Cardiac septum (tissue), 1 donor: ENCODE results near the gene NPHP4. TPM values are rescaled to one million over a fixed set of nuclear protein-coding genes. Genes with fewer than 3 reads are reported as not detected.

ENCODE experiments used
- DNase-seq: peaks from one replicate; pipeline ENCODE4 v3.0.0-alpha.2; 2020; ENCODE audit warnings: low spot score
- intact Hi-C: fragments of 100-400 bp; cut with DNase I; formaldehyde crosslinking; loops from one replicate; pipeline ENCODE4 v1.14.0; 2022
- long read RNA-seq: library from polyadenylated mRNA; unstranded; transcript quantifications from one replicate; pipeline ENCODE4 v2.0.0, GENCODE V29; 2021
- total RNA-seq: library from RNA; stranded (reverse); fragmentation: NEBNext Ultra II Directional; extraction: Animal tissue kit (Norgen Biotek cat#: 25700); gene quantifications from one replicate; pipeline ENCODE4 v1.2.1, GENCODE V29; 2021
- donor health status: DM: no; HTN: no; CAD: no.

NPHP4 gene
- total RNA-seq: 6.6 TPM
- long read RNA-seq, partial matches to known transcripts: 6 of 11 reads
- long read RNA-seq, other reads (novel, unspliced or antisense): 5 of 11 reads

GRCh38 chr1:5992026-5992813, at the start of gene NPHP4:
Gene NPHP4 (minus strand): TSS chr1:5992425. CDS start chr1:5986289, 6,136 bp downstream.
- intact Hi-C loops: no loop called here
- peak; percentile 100 for DNase-seq

DNA sequence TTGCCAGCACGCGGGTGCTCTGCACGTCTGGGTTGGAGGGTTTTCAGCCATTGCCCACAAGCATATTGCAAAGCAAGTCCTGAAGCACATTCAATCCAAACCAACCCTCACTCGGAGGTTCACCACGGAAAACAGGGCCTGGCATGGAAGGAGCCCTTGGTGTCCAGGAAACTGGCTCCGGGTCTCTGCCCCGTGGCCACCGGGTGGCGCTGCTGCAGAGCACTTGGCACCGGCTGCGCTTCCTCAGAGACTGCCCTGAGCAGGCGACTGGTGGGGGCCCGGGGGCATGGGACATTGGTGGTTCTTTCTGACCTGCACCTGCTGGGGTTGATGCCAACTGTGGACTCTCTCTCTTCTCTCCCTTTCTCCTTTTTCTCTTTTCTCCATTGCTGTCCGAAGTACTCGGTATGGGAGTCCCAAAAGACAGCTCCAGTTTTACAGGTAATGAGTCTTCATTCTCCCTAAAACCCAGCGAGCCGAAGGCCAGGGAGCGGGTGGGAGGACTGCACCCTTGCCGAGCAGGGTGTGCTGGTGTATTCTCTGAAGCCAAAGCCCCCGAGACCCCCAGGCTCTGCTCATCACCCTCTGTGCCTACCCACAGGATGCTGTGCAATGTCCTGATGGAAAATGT, 49.3 kb upstream of the NPHP4 start:
- DNase-seq: no peak
- intact Hi-C loops: no loop called here

GRCh38 chr1:6040861-6041415, 48.7 kb upstream of the NPHP4 start:
- intact Hi-C loops: no loop called here
- DNase-seq: no peak

- DNase-seq: no peak
- intact Hi-C loops: no loop called here
Observed at GRCh38 chr1:6040444-6040843, 48.2 kb upstream of the NPHP4 start.

GRCh38 chr1:6039031-6039430, 46.8 kb upstream of the NPHP4 start:
- no peak for DNase-seq
- intact Hi-C loops: no loop called here

GRCh38 chr1:6038603-6039002, 46.4 kb upstream of the NPHP4 start:
- DNase-seq: no peak
- intact Hi-C loops: no loop called here

GRCh38 chr1:6037338-6037762, 45.1 kb upstream of the NPHP4 start:
- no peak for DNase-seq
- intact Hi-C loops: no loop called here

GRCh38 chr1:6035719-6036118, 43.5 kb upstream of the NPHP4 start:
- DNase-seq: no peak
- intact Hi-C loops: no loop called here

DNA sequence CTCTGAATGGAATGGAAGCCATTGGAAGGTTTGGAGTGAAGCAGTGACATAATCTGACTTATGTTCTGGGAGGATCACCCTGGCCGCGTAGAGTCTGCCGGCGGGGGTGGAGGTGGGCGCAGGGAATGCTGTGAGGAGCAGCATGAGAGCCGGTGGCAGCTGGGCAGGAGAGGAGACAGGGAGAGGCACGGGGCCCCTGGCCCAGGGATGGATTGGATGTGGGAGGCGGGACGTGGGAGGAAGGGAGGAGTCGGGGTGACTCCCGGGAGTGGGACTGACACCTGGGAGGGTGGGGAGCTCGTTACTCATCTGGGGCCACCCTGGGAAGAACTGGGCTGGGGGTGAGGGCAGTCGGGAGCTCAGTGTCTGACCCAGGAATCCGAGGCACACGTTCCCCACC, 43.1 kb upstream of the NPHP4 start:
- no peak for DNase-seq
- intact Hi-C loops: no loop called here

DNA sequence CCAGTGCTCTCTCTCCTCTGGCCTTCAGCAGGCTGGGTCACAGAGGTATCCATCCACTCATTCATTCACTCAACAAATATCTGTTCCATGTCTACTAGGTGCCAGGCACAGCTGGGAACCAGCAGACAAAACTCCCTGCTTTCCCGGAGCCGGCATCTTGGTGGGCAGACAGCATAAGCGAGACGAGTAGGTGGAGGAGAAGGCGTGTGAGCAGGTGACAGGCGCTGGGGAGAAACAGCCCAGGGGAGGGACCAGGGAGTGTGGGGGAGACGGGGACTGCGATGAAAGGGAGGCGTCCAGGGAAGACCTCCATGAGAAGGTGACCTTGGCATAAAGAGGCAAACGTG, 42.5 kb upstream of the NPHP4 start:
- intact Hi-C loops: no loop called here
- no peak for DNase-seq

GRCh38 chr1:6033986-6034749, 41.9 kb upstream of the NPHP4 start:
- intact Hi-C loops: no loop called here
- no peak for DNase-seq

- no peak for DNase-seq
- intact Hi-C loops: no loop called here
Observed at GRCh38 chr1:6033124-6033523, 40.9 kb upstream of the NPHP4 start.

DNA sequence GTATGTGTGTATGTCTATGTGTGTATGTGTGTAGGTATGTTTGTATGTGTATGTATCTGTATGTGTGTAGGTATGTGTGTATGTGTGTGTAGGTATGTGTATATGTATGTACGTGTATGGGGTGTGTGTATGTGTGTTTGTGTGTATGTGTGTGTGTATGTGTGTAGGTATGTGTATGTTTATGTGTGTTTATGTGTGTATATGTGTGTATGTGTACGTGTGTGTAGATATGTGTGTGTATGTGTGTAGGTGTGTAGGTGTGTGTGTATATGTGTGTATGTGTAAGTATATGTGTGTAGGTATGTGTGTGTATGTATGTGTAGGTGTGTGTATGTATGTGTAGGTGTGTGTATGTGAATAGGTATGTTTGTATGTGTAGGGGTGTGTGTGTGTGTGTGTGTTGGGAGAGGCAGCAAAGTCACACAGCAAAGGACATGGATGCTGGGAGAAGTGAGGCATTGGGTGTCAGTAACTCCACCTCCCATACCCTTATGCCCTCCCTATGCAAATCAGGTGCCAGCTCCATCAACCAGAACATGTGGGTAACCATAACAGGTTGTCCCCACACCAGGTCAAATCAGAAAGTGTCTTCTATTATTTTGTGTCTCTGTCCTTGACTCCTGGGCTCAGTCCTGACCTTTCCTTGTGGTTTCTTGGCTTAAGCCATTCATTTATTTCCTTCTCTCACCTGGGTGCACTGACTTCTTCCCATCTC, 38.5 kb upstream of the NPHP4 start:
- intact Hi-C loops: no loop called here
- DNase-seq: no peak

- no peak for DNase-seq
- intact Hi-C loops: no loop called here
Observed at GRCh38 chr1:6030132-6030531, 37.9 kb upstream of the NPHP4 start.

- intact Hi-C loops: no loop called here
- no peak for DNase-seq
Observed at GRCh38 chr1:6029351-6029750, 37.1 kb upstream of the NPHP4 start.

DNA sequence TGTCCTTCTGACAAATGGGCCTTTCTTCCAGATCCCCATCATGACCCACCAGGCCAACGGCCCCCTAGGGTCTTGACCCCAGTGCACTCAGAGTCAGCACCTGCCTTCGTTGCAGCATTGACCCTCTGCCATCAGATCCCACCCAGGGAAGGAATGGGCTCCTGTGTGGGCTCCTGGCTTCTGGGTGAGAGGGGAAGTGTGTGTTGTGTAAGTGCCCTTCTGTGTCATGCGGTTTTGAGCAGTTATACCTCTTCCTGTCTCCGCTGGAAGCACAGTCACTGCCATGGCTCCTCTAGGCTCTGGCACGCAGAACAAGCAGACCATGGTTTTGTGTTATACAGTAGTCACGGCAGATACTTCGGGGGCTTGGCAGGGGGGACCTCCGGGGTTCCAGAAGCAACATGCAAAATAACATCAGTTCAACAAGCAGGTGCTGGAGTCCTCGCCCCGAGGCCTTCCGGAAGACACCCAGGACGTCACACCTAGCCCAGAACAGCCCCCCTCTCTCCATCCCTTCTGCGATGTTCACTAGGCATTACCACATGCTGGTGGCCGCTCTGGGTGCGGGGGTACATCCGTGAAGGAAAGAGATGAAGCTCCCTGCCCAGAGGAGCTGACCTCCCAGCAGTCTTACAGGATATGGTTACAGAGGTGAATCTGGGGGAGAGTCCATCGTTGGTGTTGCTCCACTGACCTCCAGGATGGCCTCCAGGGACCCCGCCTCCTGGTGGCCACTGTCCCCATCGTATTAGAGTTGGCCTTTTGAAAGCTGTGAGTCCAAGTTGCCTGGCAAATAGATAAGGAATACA, 36.0 kb upstream of the NPHP4 start:
- DNase-seq: peak; percentile 89
- intact Hi-C loops: no loop called here

- no peak for DNase-seq
Observed at GRCh38 chr1:6027591-6027990, 35.4 kb upstream of the NPHP4 start.

GRCh38 chr1:6026095-6026809, 34.0 kb upstream of the NPHP4 start:
- intact Hi-C loops: no loop called here
- DNase-seq: peak; percentile 97

More at GRCh38 chr1:6027591-6027990, 35.4 kb upstream of the NPHP4 start:
- intact Hi-C loops: no loop called here
